SK-N-SH treated with all-trans-retinoic acid at 6 μM for 48 hours (cell line): ENCODE data around the gene PDCD1LG2.
A peak's percentile ranks its signal among the peaks of the same experiment; 100 is the strongest.

Experiments
- ATAC-seq: fragments of 200-7000 bp; cut with Tn5 transposase; 3 replicates; pipeline ENCODE4 v1.9.1; 2020; ENCODE audit warnings: mild to moderate bottlenecking, moderate library complexity
- ARNTL ChIP-seq: fragments of 450-650 bp; formaldehyde crosslinking; IDR thresholded peaks from 2 replicates; pipeline ENCODE4 v1.5.0; 2020; ENCODE audit warnings: low read depth, mild to moderate bottlenecking, moderate library complexity, borderline replicate concordance
- CREB5 ChIP-seq: fragments of 250-450 bp; sonication (Bioruptor Pico); IDR thresholded peaks from 2 replicates; pipeline ENCODE4 v1.5.1; 2020; ENCODE audit warnings: low read depth, mild to moderate bottlenecking, moderate library complexity
- CSDC2 ChIP-seq: fragments of 250-450 bp; sonication (Bioruptor Pico); IDR thresholded peaks from 2 replicates; pipeline ENCODE4 v1.5.0; 2020; ENCODE audit warnings: mild to moderate bottlenecking, moderate library complexity
- ESRRG ChIP-seq: fragments of 250-450 bp; sonication (Bioruptor Pico); IDR thresholded peaks from 2 replicates; pipeline ENCODE4 v1.6.1; 2021; ENCODE audit warnings: mild to moderate bottlenecking
- ISL1 ChIP-seq: fragments of 250-450 bp; sonication (Bioruptor Pico); IDR thresholded peaks from 2 replicates; pipeline ENCODE4 v2.1.2; 2022; ENCODE audit warnings: mild to moderate bottlenecking, moderate library complexity
- OSR1 ChIP-seq: fragments of 250-450 bp; sonication (Bioruptor Pico); IDR thresholded peaks from 2 replicates; pipeline ENCODE4 v1.8.0; 2022; ENCODE audit warnings: moderate library complexity, mild to moderate bottlenecking, inconsistent platforms
- PPARA ChIP-seq: fragments of 250-450 bp; sonication (Bioruptor Pico); IDR thresholded peaks from 2 replicates; pipeline ENCODE4 v1.5.0; 2020; ENCODE audit warnings: mild to moderate bottlenecking, borderline replicate concordance
- RARB ChIP-seq: fragments of 250-450 bp; sonication (Bioruptor Pico); IDR thresholded peaks from 2 replicates; pipeline ENCODE4 v1.8.0; 2021; ENCODE audit warnings: mild to moderate bottlenecking, moderate library complexity
- SNAI2 ChIP-seq: fragments of 250-450 bp; sonication (Bioruptor Pico); IDR thresholded peaks from 2 replicates; pipeline ENCODE4 v1.5.0; 2020; ENCODE audit warnings: mild to moderate bottlenecking, moderate library complexity
- TCF4 ChIP-seq: fragments of 250-450 bp; sonication (Bioruptor Pico); IDR thresholded peaks from 2 replicates; pipeline ENCODE4 v1.8.0; 2021; ENCODE audit warnings: mild to moderate bottlenecking, moderate library complexity, borderline replicate concordance
- TOX ChIP-seq: fragments of 250-450 bp; sonication (Bioruptor Pico); IDR thresholded peaks from 2 replicates; pipeline ENCODE4 v1.8.0; 2021; ENCODE audit warnings: mild to moderate bottlenecking, moderate library complexity, borderline replicate concordance
- TSHZ2 ChIP-seq: fragments of 250-450 bp; sonication (Bioruptor Pico); IDR thresholded peaks from 2 replicates; pipeline ENCODE4 v1.5.0; 2020; ENCODE audit warnings: mild to moderate bottlenecking, moderate library complexity
- ZC3H10 ChIP-seq: fragments of 250-450 bp; sonication (Bioruptor Pico); IDR thresholded peaks from 2 replicates; pipeline ENCODE4 v1.5.1; 2021; ENCODE audit warnings: mild to moderate bottlenecking, moderate library complexity
- ZFP3 ChIP-seq: fragments of 250-450 bp; sonication (Bioruptor Pico); IDR thresholded peaks from 2 replicates; pipeline ENCODE4 v1.5.0; 2020; ENCODE audit warnings: mild to moderate bottlenecking, moderate library complexity
- ZFP30 ChIP-seq: fragments of 450-650 bp; formaldehyde crosslinking; IDR thresholded peaks from 2 replicates; pipeline ENCODE4 v1.5.0; 2022; ENCODE audit warnings: mild to moderate bottlenecking, moderate library complexity
- ZNF565 ChIP-seq: fragments of 450-650 bp; formaldehyde crosslinking; conservative IDR thresholded peaks from 2 replicates; pipeline ENCODE4 v1.5.0; 2020; ENCODE audit warnings: low read depth, mild to moderate bottlenecking, moderate library complexity
- ZNF70 ChIP-seq: fragments of 450-650 bp; formaldehyde crosslinking; IDR thresholded peaks from 2 replicates; pipeline ENCODE4 v1.5.0; 2020; ENCODE audit warnings: mild to moderate bottlenecking, moderate library complexity
- TF ChIP-seq, protein P1 (sequence below): fragments of 250-450 bp; sonication (Bioruptor Pico); IDR thresholded peaks from 2 replicates; pipeline ENCODE4 v1.5.1; 2021; ENCODE audit warnings: mild to moderate bottlenecking, moderate library complexity
- TF ChIP-seq, protein P2 (sequence below): fragments of 250-450 bp; sonication (Bioruptor Pico); IDR thresholded peaks from 2 replicates; pipeline ENCODE4 v1.8.0; 2020; ENCODE audit warnings: mild to moderate bottlenecking, moderate library complexity, borderline replicate concordance
- TF ChIP-seq, protein P3 (sequence below): fragments of 250-450 bp; sonication (Bioruptor Pico); IDR thresholded peaks from 2 replicates; pipeline ENCODE4 v1.8.0; 2021; ENCODE audit warnings: low read depth, mild to moderate bottlenecking, moderate library complexity, borderline replicate concordance

PDCD1LG2 gene

GRCh38 chr9:5509573-5509972, 758 bp upstream of the PDCD1LG2 start:
- ATAC-seq, result peak; percentile 88
- TF ChIP-seq SNAI2 (CRISPR knock-in tag) (peak; percentile 66; the same call in 1 of the 2 replicates), ISL1 (CRISPR knock-in tag) (peak; percentile 94), CREB5 (CRISPR knock-in tag) (peak; percentile 98), TCF4 (CRISPR knock-in tag) (no peak), ZFP3 (peak; percentile 71; the same call in 1 of the 2 replicates), ZC3H10 (no peak), TOX (CRISPR knock-in tag) (peak; percentile 43; the same call in 1 of the 2 replicates), ESRRG (CRISPR knock-in tag) (no peak; the same call in 1 of the 2 replicates)
- TF ChIP-seq, protein P1, sequence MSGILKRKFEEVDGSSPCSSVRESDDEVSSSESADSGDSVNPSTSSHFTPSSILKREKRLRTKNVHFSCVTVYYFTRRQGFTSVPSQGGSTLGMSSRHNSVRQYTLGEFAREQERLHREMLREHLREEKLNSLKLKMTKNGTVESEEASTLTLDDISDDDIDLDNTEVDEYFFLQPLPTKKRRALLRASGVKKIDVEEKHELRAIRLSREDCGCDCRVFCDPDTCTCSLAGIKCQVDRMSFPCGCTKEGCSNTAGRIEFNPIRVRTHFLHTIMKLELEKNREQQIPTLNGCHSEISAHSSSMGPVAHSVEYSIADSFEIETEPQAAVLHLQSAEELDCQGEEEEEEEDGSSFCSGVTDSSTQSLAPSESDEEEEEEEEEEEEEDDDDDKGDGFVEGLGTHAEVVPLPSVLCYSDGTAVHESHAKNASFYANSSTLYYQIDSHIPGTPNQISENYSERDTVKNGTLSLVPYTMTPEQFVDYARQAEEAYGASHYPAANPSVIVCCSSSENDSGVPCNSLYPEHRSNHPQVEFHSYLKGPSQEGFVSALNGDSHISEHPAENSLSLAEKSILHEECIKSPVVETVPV (CRISPR knock-in tag), result peak; percentile 82
- TF ChIP-seq, protein P2, sequence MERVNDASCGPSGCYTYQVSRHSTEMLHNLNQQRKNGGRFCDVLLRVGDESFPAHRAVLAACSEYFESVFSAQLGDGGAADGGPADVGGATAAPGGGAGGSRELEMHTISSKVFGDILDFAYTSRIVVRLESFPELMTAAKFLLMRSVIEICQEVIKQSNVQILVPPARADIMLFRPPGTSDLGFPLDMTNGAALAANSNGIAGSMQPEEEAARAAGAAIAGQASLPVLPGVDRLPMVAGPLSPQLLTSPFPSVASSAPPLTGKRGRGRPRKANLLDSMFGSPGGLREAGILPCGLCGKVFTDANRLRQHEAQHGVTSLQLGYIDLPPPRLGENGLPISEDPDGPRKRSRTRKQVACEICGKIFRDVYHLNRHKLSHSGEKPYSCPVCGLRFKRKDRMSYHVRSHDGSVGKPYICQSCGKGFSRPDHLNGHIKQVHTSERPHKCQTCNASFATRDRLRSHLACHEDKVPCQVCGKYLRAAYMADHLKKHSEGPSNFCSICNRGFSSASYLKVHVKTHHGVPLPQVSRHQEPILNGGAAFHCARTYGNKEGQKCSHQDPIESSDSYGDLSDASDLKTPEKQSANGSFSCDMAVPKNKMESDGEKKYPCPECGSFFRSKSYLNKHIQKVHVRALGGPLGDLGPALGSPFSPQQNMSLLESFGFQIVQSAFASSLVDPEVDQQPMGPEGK, result peak; percentile 62; the same call in 1 of the 2 replicates

DNA sequence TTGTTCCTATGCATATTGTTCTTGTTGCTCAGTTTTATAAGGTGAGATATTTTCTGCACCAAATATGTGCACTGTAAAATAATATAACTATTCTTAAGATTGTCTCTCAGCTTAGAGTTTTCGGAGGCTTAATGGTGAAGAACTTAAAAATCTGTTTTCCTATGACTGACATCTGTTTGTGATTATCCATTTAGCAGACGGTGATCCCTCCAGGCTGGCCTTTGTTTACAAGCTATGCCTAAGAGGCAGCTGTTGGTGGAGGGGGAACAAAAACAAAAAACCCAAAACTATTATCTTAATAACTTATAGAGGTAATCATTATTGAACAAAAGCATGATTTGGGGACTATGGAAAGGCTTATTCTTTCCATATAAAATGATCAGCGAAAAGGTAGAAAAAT, 658 bp downstream of the PDCD1LG2 start:
- peak; percentile 6; the same call in 1 of the 3 replicates for ATAC-seq
- TF ChIP-seq TCF4 (CRISPR knock-in tag), result peak; percentile 80
- TF ChIP-seq ZFP30 (CRISPR knock-in tag), result no peak

- TF ChIP-seq, protein P2, result no peak
- TF ChIP-seq TSHZ2 (CRISPR knock-in tag) (no peak), PPARA (CRISPR knock-in tag) (no peak), ZNF70 (CRISPR knock-in tag) (no peak), ARNTL (CRISPR knock-in tag) (no peak), ZNF565 (CRISPR knock-in tag) (no peak), RARB (CRISPR knock-in tag) (no peak), OSR1 (CRISPR knock-in tag) (no peak), CSDC2 (CRISPR knock-in tag) (no peak)
- TF ChIP-seq, protein P3, sequence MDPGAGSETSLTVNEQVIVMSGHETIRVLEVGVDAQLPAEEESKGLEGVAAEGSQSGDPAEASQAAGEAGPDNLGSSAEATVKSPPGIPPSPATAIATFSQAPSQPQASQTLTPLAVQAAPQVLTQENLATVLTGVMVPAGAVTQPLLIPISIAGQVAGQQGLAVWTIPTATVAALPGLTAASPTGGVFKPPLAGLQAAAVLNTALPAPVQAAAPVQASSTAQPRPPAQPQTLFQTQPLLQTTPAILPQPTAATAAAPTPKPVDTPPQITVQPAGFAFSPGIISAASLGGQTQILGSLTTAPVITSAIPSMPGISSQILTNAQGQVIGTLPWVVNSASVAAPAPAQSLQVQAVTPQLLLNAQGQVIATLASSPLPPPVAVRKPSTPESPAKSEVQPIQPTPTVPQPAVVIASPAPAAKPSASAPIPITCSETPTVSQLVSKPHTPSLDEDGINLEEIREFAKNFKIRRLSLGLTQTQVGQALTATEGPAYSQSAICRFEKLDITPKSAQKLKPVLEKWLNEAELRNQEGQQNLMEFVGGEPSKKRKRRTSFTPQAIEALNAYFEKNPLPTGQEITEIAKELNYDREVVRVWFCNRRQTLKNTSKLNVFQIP (CRISPR knock-in tag), result no peak
- ATAC-seq, result peak; percentile 4; the same call in 1 of the 3 replicates
Observed at GRCh38 chr9:5511476-5511875, 1.1 kb downstream of the PDCD1LG2 start.
